ENCODE measurements around the gene UBE2S.
A peak's percentile ranks its signal among the peaks of the same experiment; 100 is the strongest.

UBE2S gene

GRCh38 chr19:55358943-55359908 lies 48.4 kb downstream of the UBE2S start:
- DNase-seq = no peak

DNA sequence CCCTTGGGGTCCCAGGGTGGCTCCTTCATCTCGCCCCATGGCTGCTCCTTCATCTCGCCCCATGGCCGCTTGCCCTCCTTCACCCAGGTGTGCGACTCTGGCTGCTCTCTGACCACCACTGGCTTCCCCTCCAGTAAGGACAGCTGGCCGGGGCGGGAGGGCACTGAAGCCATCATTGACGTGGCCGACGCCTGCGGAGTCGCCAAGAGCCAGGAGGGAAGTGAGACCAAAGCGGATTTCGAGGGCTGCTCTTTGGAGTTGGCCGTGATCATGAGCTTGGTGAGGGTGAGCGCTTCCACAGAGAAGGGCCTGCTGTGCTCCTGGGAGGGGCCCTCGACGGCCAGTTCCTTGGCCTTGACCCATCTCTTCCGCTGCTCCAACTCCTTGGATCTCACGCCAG lies 49.1 kb downstream of the UBE2S start:
- DNase-seq = no peak

- DNase-seq = no peak
Measured at GRCh38 chr19:55355213-55355821, 52.3 kb downstream of the UBE2S start.

DNA sequence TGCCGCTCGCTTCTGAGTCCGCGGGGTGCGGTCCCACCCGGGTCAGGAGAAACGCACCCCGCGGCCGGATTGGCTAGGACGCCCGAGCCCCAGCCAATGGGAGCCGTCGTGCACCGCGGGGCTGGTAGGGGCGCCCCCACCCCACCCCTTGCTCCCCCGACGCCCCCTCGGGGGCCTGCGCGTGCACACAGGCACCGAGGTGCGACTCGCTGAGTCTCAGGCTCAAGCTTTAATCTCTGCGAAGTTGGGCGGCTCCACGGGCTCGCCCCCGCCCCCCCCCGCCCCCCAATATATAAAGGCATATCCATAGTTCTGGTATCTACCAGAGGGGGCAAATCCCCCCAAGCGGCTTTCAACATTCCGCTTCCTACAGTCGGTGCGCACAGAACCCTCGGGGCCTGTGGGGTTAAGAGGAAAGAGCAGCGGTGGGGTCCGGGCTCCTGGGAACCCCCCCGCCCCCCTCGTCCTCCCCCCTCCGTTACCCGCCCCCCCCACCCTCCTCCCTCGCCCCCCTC lies 52.8 kb downstream of the UBE2S start, which contains the start of gene COX6B2:
Gene COX6B2, minus strand, starts transcription at position 22 of the 515 bp plus-strand sequence. CDS start 198 bp downstream, outside the sequence.
- DNase-seq = peak in 1 of 2 donors; percentile 16

DNA sequence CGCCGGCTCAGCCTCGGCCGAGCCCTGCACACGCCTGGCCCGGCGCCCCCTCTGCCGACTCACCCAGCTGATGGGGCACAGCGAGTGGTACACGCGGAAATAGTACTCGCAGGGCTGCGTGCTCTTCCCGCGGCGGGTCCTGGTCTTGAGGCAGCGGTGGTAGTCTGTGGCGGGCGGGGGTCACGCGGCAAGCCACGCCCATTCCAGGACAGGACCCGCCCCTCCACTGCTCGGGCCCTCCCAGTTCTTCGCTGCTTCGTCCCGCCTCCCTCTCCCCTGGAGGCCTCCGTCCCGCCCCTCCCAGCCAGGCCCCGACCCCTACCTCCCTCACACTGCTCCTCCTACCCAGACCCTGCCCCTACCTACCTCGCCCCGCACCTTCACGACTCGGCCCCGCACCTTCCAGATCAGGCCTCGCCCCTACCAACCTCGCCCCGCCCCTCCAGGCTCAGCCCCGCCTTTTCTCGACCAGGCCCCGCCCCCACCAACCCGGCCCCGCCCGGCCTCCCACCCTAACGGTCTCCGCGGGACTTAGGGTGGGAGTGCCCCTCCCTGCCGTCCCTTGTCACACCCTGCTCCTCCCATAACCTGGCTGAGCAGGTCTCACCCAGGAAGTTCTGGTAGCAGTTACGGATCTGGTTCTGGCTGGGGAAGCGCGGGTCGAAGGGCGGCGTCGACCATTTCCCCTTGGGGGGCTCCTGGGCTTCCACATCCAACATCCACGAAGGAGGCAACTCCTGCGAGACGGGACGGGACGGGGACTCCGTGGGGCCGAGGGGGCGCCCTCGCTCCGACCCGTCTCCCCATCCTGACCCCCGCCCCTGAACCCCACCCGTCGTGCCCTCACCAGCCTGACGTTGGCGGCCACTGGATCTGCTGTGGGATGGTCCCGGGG lies 53.5 kb downstream of the UBE2S start:
- peak; percentile 82 to 83 for DNase-seq

DNA sequence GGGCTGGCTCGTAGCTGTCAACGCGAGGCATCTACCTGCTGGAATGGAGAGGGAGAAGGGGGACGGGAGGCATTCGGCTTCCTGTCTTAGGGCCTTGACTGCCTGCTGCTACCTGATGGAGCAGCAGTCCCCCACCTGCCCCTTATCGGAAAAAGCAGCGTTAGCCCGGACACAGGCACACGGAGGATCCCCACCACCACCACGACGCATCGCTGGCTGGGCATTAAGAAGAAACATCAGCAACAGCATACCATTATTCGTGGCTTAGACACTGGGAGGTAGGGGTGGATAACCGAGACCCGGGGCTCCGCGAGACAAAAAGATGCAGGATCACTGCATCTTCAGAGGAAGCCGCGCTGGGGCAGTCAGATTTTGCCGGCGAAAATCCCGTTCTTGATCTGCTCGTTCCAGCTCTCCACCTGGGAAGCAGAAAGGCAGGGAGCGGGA lies 54.2 kb downstream of the UBE2S start:
- no peak for DNase-seq

DNA sequence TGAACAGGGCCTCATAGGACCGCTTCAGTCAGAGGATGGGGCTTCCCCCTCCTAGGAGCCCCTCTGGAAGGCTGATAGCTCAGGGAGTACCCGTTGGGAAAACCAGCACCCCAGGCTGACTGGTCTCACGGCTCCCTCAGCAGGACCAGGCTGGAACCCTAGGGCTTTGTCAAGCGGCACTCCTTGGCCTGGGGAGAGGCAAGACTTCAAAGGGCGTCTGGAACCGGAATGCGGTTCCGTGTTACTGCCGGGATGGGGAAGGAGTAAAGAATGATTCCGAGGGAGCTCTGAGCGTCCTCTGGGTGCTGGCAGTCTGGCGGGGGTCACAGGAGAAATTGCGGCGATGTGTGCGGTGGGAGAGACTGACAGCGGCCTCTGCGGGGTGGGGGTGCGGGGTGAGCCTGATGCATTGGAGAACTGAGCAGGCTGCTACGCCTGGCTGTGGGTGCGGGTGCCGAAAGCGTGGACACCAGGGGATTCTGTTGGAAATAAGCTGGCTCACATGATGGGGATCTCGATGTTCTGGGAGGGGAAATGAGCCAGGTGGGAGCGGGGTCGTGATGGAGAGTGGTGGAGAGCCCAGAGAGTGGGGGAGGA lies 54.9 kb downstream of the UBE2S start:
- DNase-seq = no peak

GRCh38 chr19:55352040-55352439 lies 55.5 kb downstream of the UBE2S start:
- peak in 1 of 2 donors; percentile 23 for DNase-seq

DNA sequence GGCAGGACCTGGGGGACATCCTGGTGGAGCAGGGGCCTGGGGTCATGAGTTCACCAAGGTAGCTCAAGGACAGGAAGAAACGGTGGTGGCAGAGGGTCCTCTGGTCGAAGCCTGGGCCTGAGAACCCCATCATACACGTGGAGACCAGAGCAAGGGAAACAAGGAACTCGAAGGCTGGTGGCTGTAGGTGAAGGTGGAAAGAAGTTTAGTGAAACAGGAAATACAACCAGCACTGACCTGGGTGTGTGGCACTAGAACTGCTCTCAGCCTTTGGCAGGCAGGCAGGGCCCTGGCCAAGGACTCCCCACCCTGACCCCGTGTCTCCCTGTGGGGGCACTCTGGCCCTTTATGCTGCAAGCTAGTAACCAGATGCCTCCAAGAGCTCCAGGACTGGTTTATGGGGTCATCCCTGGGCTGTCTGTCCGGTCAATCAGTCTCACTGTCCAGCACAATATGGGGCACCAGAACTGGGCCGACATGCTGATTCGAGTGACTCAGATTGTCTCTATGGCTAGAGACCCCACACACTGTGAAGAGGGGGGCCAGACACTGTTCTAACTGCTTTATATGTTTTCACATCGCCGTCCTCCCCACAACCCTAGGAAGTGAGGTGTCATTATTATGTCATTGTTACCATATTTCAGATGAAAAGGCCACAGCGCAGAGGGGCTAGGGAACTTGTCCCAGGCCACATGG lies 56.8 kb downstream of the UBE2S start:
- no peak for DNase-seq

All from CD4-positive, alpha-beta T cell treated with Interferon alpha-2 for 1 hour (primary cell).